Liver (tissue), 9 donors: ENCODE measurements around the gene CAPN3. TPM values are rescaled to one million over a fixed set of nuclear protein-coding genes. Genes with fewer than 3 reads are reported as not detected.
A peak's percentile ranks its signal among the peaks of the same experiment; 100 is the strongest.

Experiments
- DNase-seq: peaks from one replicate; pipeline ENCODE4 v3.0.0-alpha.2; 2017; ENCODE audit warnings: low spot score
- H3K27ac ChIP-seq, 2 donors: one replicate each; pipeline ENCODE4 v1.7.0; 2013; ENCODE audit warnings: inconsistent platforms in 2 of 2, low read length in 2 of 2, control low read depth in 1 of 2, low read depth in 1 of 2, mild to moderate bottlenecking in 1 of 2
- H3K27me3 ChIP-seq, 4 donors: one replicate each; pipeline versions ENCODE4 v1.6.1 to v1.7.0; 2013; ENCODE audit warnings: low read length in 3 of 4, inconsistent platforms in 1 of 4, mild to moderate bottlenecking in 1 of 4, moderate library complexity in 1 of 4; ENCODE audit not compliant: control insufficient read depth in 4 of 4, insufficient read depth in 4 of 4
- H3K36me3 ChIP-seq, 4 donors: one replicate each; pipeline versions ENCODE4 v1.6.1 to v1.7.0; 2013; ENCODE audit warnings: low read length in 3 of 4, mild to moderate bottlenecking in 3 of 4, low read depth in 1 of 4, moderate library complexity in 1 of 4; ENCODE audit not compliant: control insufficient read depth in 4 of 4, insufficient read depth in 3 of 4
- H3K4me1 ChIP-seq, 4 donors: one replicate each; pipeline versions ENCODE4 v1.6.1 to v1.7.0; 2013; ENCODE audit warnings: low read length in 3 of 4, mild to moderate bottlenecking in 3 of 4, moderate library complexity in 1 of 4; ENCODE audit not compliant: control insufficient read depth in 4 of 4, insufficient read depth in 4 of 4
- H3K4me3 ChIP-seq, 3 donors: one replicate each; pipeline versions ENCODE4 v1.6.1 to v1.7.0; 2013; ENCODE audit warnings: low read length in 3 of 3, control low read depth in 1 of 3, low read depth in 1 of 3, mild to moderate bottlenecking in 1 of 3
- H3K9ac ChIP-seq, 2 donors: one replicate each; pipeline ENCODE4 v1.7.0; 2013; ENCODE audit warnings: low read length in 2 of 2, mild to moderate bottlenecking in 2 of 2, moderate library complexity in 2 of 2, control low read depth in 1 of 2, low read depth in 1 of 2
- H3K9me3 ChIP-seq, 4 donors: one replicate each; pipeline versions ENCODE4 v1.6.1 to v1.7.0; 2013; ENCODE audit warnings: low read length in 3 of 4; ENCODE audit not compliant: control insufficient read depth in 4 of 4
- EGR1 ChIP-seq, 2 donors: IDR thresholded peaks; 2 replicates each; pipeline ENCODE4 v1.6.1; 2016 to 2018; ENCODE audit warnings: antibody characterized with exemption in 2 of 2, low read depth in 2 of 2
- FOXA1 ChIP-seq: IDR thresholded peaks from 2 replicates; pipeline ENCODE4 v1.6.1; 2016; ENCODE audit warnings: antibody characterized with exemption
- GABPA ChIP-seq, 2 donors: IDR thresholded peaks in 1 of 2; conservative IDR thresholded peaks in 1 of 2; 2 replicates each; pipeline ENCODE4 v1.6.1; 2016; ENCODE audit warnings: antibody characterized with exemption in 2 of 2, mild to moderate bottlenecking in 1 of 2, moderate library complexity in 1 of 2
- HNF4A ChIP-seq, 2 donors: conservative IDR thresholded peaks; 2 replicates each; pipeline ENCODE4 v1.6.1; 2016; ENCODE audit warnings: antibody characterized with exemption in 2 of 2, mild to moderate bottlenecking in 2 of 2
- JUND ChIP-seq, 2 donors: IDR thresholded peaks; 2 replicates each; pipeline ENCODE4 v1.6.1; 2016; ENCODE audit warnings: antibody characterized with exemption in 2 of 2
- RAD21 ChIP-seq, 2 donors: IDR thresholded peaks; 2 replicates each; pipeline ENCODE4 v1.6.1; 2016; ENCODE audit warnings: antibody characterized with exemption in 2 of 2, mild to moderate bottlenecking in 2 of 2
- TAF1 ChIP-seq: conservative IDR thresholded peaks from 2 replicates; pipeline ENCODE4 v1.6.1; 2016; ENCODE audit warnings: antibody characterized with exemption, mild to moderate bottlenecking
- WGBS: extraction: QIAGEN DNeasy Blood & Tissue Kit; methylation state at CpG from one replicate; pipeline ENCODE4 v1.1.7; 2013; 5-methylcytosine and 5-hydroxymethylcytosine counted together
- polyA plus RNA-seq, 2 donors: library from polyadenylated mRNA; stranded (reverse) in 1 of 2; unstranded in 1 of 2; fragments of 200-250 nt in 1 of 2; fragments of >200 nt in 1 of 2; fragmentation: Nextera tagmentation in 1 of 2; extraction: Ambion mirVana in 1 of 2; gene quantifications; one replicate each; pipeline versions ENCODE4 v1.2.1 to v1.2.3, GENCODE V29; 2013 to 2015
- total RNA-seq, 2 donors: library from RNA; depleted of rRNA; stranded (reverse); fragments of >200 nt; gene quantifications; one replicate each; pipeline ENCODE4 v1.2.3, GENCODE V29; 2014
- TF ChIP-seq, protein P1 (sequence below): IDR thresholded peaks from 2 replicates; pipeline ENCODE4 v1.6.1; 2016; ENCODE audit warnings: antibody characterized with exemption
- TF ChIP-seq, protein P2 (sequence below): IDR thresholded peaks from 2 replicates; pipeline ENCODE4 v1.6.1; 2016; ENCODE audit warnings: antibody characterized with exemption, mild to moderate bottlenecking
- TF ChIP-seq, protein P3 (sequence below): IDR thresholded peaks from 2 replicates; pipeline ENCODE4 v1.6.1; 2016; ENCODE audit warnings: antibody characterized with exemption
- donor health status: healthy.
- donor health status: healthy.
- donor health status: healthy.
- donor health status: healthy.
- donor health status: healthy.

The CAPN3 gene
- total and polyA plus RNA-seq, 4 donors, result 2.0 to 6.1 (median 4.2) TPM

DNA sequence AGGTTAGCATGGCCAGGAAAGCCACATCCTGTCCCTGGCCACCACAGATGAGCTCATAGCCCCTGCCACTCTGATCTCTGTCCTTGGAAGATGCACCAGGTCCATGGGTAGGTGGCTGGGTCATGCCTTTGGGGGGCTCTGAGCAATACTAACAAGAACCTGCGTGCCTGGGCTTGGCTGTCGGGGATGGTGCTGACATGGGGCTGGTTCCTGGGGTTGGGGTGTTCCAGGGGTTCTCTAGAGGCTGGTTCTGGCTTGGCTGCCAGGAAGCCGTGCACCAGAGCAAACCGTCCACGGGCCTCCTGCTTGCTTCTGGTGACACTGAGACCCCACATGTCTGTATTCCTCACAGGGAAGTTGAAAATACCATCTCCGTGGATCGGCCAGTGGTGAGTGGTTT lies 44.1 kb downstream of the CAPN3 start:
- Histone ChIP-seq H3K9ac (no peak overlapping the region), H3K27me3 (no peaks in the 10 kb centered on the region), H3K9me3 (no peaks in the 10 kb centered on the region), H3K4me3 (no peak overlapping the region), H3K36me3 (peaks cover 0 to 39% (median 16%) of the 10 kb centered on the region in 4 donors), H3K4me1 (peaks cover 3 to 27% (median 17%) of the 10 kb centered on the region in 4 donors), H3K27ac (no peak overlapping the region)
- TF ChIP-seq, protein P1, sequence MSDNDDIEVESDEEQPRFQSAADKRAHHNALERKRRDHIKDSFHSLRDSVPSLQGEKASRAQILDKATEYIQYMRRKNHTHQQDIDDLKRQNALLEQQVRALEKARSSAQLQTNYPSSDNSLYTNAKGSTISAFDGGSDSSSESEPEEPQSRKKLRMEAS, result no peak
- TF ChIP-seq, protein P2, sequence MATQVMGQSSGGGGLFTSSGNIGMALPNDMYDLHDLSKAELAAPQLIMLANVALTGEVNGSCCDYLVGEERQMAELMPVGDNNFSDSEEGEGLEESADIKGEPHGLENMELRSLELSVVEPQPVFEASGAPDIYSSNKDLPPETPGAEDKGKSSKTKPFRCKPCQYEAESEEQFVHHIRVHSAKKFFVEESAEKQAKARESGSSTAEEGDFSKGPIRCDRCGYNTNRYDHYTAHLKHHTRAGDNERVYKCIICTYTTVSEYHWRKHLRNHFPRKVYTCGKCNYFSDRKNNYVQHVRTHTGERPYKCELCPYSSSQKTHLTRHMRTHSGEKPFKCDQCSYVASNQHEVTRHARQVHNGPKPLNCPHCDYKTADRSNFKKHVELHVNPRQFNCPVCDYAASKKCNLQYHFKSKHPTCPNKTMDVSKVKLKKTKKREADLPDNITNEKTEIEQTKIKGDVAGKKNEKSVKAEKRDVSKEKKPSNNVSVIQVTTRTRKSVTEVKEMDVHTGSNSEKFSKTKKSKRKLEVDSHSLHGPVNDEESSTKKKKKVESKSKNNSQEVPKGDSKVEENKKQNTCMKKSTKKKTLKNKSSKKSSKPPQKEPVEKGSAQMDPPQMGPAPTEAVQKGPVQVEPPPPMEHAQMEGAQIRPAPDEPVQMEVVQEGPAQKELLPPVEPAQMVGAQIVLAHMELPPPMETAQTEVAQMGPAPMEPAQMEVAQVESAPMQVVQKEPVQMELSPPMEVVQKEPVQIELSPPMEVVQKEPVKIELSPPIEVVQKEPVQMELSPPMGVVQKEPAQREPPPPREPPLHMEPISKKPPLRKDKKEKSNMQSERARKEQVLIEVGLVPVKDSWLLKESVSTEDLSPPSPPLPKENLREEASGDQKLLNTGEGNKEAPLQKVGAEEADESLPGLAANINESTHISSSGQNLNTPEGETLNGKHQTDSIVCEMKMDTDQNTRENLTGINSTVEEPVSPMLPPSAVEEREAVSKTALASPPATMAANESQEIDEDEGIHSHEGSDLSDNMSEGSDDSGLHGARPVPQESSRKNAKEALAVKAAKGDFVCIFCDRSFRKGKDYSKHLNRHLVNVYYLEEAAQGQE, result no peak
- TF ChIP-seq TAF1, result no peak
- TF ChIP-seq EGR1 (IDR thresholded peaks at IDR 0.05; ENCODE audit: low read depth in 2 of 2), result no peak
- TF ChIP-seq GABPA (IDR thresholded peaks at IDR 0.05 in 1 of 2, conservative IDR thresholded peaks at IDR 0.05 in 1 of 2), result no peak
- TF ChIP-seq, protein P3, sequence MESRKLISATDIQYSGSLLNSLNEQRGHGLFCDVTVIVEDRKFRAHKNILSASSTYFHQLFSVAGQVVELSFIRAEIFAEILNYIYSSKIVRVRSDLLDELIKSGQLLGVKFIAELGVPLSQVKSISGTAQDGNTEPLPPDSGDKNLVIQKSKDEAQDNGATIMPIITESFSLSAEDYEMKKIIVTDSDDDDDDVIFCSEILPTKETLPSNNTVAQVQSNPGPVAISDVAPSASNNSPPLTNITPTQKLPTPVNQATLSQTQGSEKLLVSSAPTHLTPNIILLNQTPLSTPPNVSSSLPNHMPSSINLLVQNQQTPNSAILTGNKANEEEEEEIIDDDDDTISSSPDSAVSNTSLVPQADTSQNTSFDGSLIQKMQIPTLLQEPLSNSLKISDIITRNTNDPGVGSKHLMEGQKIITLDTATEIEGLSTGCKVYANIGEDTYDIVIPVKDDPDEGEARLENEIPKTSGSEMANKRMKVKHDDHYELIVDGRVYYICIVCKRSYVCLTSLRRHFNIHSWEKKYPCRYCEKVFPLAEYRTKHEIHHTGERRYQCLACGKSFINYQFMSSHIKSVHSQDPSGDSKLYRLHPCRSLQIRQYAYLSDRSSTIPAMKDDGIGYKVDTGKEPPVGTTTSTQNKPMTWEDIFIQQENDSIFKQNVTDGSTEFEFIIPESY, result no peak
- TF ChIP-seq FOXA1, result no peak
- WGBS, result 88% methylated on average over 7 of the region's 7 CpGs
- no peak for DNase-seq

DNA sequence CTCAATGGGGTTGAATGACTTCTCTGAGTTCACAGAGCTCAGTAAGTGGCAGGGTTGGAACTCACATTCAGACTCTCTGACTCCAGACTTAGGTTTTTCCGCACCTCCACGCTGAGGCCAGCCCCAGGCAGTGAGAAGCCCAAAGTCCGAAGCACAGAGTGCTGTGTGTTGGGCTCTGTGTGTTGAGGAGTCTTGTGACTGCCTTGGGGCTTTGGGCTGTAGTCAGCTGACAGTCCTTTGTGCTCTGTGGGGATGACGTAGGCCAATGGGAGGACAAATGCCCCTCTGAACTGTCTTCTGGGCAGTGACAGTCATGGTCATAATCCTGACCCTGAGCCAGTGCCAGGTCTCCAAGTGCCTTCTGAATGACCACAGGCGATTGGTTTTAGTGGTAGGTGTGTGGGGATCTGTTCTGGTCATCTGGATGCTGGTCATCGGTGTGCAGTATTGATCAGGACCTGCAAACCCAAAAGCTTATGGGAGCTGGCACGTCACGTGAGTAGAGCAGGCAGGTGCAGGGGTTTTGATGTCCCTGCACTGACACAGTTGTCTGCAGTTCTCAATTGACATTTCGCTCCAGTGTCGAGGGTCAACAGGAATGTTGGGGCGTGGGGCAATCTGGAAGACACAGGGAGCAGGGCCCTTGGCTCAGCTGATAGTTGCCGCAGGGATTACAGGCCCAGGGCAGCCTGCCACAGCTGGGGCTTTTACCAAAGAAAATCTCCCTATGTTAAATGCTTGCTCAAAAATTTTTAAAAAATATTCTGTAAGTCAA lies 45.3 kb downstream of the CAPN3 start:
- 51% methylated on average over 12 of the region's 12 CpGs for WGBS
- no peak for DNase-seq
- peaks cover 0 to 30% (median 11%) of the 10 kb centered on the region in 4 donors for H3K36me3 ChIP-seq
- H3K4me3 ChIP-seq, result no peak overlapping the region
- H3K4me1 ChIP-seq, result peaks cover 3 to 36% (median 24%) of the 10 kb centered on the region in 4 donors
- no peak overlapping the region for H3K9ac ChIP-seq
- H3K27ac ChIP-seq, result peak overlapping the region in 1 of 2 donors; percentile 28
- no peak for TF ChIP-seq JUND (IDR thresholded peaks at IDR 0.05)
- TF ChIP-seq HNF4A (conservative IDR thresholded peaks at IDR 0.05), result peak; percentile 31
- TF ChIP-seq, protein P3, result no peak
- TF ChIP-seq, protein P1, result no peak
- TF ChIP-seq RAD21 (IDR thresholded peaks at IDR 0.05), result no peak
- no peaks in the 10 kb centered on the region for H3K27me3 ChIP-seq
- H3K9me3 ChIP-seq, result no peaks in the 10 kb centered on the region
